ENCODE results near the gene IGSF9B.

Gene IGSF9B

DNA sequence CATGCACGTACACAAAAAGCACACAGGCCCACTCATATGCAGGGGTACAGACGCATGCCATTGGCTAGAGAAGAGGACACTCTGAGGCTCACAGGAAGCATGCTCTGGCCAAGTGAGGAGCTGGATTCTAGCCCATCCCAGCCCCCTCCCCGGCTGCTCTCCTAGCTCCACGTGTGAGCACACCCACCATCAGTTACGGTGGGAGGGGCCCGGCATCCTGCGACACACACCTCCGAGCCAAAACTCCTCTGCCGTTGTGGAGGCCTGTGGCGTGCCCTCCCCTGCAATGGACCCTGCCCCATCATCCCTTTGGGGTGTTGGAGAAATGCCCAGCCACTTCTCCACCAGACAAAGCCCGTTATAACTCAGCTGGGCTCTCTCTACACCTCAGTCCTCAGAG lies 15.1 kb upstream of the IGSF9B start:
- TF ChIP-seq GATA2 (IDR thresholded peaks at IDR 0.05; ENCODE audit: low read depth, low read length), result no peak

DNA sequence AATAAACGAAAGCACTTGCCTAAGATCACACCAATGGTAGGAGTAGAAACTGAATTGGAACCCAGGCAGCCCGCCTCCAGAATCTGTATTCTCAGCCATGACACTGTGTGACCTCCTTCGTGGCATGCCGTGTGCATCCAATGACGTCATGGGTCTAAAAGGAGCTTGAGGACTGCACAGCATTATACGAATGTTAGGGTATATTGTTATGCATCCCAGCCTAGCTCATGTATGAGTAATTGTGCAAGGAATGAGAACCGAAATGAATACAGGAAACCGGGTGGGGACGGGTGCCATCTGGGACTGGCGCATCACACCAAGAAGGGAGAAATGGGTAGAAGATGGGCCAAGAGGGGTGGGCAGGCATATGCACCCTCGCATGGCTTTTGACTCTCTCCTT lies 12.3 kb upstream of the IGSF9B start:
- no peak for TF ChIP-seq GATA2 (IDR thresholded peaks at IDR 0.05; ENCODE audit: low read depth, low read length)
- no peak for TF ChIP-seq GATA3 (IDR thresholded peaks at IDR 0.05; ENCODE audit: low read depth, low read length)

DNA sequence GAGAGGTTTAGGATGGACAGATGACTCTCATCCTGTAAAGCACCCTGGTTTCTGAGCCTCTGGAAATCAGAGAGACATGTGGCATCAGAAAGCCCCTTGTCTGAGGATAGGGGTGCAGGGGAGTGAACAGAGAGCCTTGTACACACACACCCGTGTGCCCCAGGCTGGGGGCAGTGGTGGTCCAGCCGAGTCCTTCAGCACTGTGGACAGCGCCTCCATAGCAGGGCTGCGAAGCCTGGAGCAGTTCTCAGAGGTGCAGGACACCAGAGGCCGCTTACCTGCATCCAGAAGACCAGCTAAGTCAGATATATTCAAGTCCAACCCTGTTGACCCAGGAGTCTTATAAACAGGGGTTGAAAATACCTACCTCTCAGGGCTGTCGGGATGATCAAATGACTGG lies 11.5 kb upstream of the IGSF9B start:
- TF ChIP-seq GATA2 (IDR thresholded peaks at IDR 0.05; ENCODE audit: low read depth, low read length), result no peak
- no peak for TF ChIP-seq GATA3 (IDR thresholded peaks at IDR 0.05; ENCODE audit: low read depth, low read length)

DNA sequence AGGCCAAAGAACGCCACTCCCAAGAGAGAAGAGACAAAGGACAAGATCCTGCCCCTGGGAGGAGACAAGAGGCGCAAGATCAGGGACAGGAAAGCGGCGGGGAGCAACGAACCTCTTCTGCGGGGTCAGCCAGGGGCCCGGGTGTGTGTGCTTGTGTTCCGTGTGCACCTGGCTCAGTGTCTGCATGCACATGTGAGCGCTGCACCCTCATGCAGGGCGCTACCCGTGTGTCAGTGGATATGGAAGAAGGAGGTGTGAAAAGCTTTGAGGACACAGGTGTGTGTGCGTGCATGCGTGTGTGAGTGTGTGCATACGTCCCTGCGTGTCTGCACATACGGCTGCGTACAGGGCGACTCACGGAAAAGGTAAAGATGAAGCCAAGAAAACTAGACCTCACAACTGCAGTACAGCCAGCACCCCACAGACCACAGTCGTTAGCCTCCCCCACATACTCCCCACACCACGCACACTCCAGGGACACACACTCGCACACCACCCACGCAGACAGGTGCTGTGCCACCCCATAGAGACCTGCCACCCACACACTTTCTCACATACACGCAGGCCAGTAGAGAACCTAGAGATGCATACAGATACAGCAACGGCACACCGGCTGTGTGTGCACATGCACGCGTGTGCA lies 11.0 kb upstream of the IGSF9B start:
- no peak for TF ChIP-seq GATA3 (IDR thresholded peaks at IDR 0.05; ENCODE audit: low read depth, low read length)
- TF ChIP-seq GATA2 (IDR thresholded peaks at IDR 0.05; ENCODE audit: low read depth, low read length), result no peak

DNA sequence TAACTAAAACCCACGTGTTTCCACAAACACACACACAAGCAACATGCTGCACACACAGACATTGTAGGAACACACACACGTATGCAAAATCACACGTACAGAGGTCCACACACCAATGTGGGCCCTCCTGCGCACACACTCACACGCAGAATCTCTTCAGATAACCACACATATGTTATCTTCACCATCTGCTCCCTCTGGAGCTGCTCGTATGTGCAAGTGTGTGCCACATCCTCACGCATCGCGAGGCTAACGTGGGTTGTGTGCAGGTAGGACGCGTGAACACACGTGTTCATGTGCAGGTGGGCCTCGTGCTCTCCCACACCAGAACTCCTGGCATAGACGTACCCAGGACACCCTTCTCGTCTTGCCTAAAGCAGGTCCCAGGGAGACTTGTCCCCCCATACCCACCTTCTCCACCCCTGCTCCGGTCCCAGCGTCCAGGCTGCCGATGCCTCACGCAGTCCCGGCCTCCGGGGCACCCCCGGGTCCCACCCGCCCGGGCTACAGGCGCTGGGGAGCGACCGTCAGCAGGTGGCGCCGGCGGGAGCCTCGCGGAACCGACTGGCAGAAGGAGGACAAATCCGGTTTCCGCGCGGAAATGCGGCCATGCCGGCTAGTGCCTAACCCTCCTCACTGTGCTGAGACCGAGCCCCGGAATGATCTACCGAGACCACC lies 10.3 kb upstream of the IGSF9B start:
- no peak for TF ChIP-seq GATA3 (IDR thresholded peaks at IDR 0.05; ENCODE audit: low read depth, low read length)
- peak; percentile 89 for TF ChIP-seq GATA2 (IDR thresholded peaks at IDR 0.05; ENCODE audit: low read depth, low read length)

DNA sequence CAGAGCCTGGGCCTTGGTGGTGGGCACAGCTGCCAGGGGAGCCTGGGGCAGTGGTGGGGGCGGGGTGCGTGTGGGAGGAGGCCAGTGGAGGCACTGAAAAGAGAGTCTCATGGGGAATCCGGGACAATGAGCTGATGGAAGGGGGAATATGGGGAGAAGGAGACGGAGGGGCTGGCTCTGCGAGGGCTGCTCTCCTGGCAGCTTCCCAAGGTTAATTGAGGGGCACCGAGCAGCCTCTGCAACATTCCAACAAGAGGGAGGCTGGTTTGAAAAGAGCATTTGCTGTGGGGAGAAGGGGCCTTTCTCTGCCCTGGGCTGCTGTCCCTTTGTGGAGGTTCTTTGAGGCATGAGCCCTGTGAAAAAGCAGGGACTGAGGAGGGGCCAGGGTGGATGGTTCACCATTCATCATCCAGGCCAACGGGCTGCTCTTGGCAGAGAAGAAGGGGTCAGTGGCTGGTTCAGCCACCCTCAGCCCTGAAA lies 9.4 kb upstream of the IGSF9B start:
- TF ChIP-seq GATA3 (IDR thresholded peaks at IDR 0.05; ENCODE audit: low read depth, low read length) (no peak), GATA2 (IDR thresholded peaks at IDR 0.05; ENCODE audit: low read depth, low read length) (no peak)

GRCh38 chr11:133965031-133965601 lies 8.3 kb upstream of the IGSF9B start:
- TF ChIP-seq GATA2 (IDR thresholded peaks at IDR 0.05; ENCODE audit: low read depth, low read length), result no peak
- TF ChIP-seq GATA3 (IDR thresholded peaks at IDR 0.05; ENCODE audit: low read depth, low read length), result no peak

DNA sequence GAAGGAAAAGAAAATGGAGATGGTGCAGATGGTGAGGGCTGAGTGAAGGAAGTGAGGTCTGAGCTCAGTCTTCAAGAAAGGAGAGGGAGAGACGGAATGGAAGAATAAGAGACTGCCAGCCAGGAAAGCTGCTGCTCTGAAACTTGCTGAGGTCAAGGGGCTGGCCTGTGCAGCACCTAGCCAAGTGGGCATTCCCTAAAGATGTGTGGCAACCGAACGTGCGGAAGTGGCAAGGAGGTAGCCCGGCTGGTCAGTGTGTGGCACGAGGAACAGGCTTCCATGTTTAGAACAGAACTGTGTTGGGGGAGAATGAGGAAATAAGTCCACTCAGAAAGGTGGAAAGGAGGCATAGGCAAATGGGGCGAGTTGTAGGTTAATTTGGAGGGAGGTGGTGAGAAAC lies 7.6 kb upstream of the IGSF9B start:
- no peak for TF ChIP-seq GATA3 (IDR thresholded peaks at IDR 0.05; ENCODE audit: low read depth, low read length)
- TF ChIP-seq GATA2 (IDR thresholded peaks at IDR 0.05; ENCODE audit: low read depth, low read length), result no peak

- TF ChIP-seq GATA2 (IDR thresholded peaks at IDR 0.05; ENCODE audit: low read depth, low read length), result no peak
- no peak for TF ChIP-seq GATA3 (IDR thresholded peaks at IDR 0.05; ENCODE audit: low read depth, low read length)
These were observed 5.1 kb upstream of the IGSF9B start for GRCh38 chr11:133961890-133962289.

- TF ChIP-seq GATA3 (IDR thresholded peaks at IDR 0.05; ENCODE audit: low read depth, low read length) (no peak), GATA2 (IDR thresholded peaks at IDR 0.05; ENCODE audit: low read depth, low read length) (no peak)
These were observed 1.1 kb upstream of the IGSF9B start for GRCh38 chr11:133957900-133958299.

DNA sequence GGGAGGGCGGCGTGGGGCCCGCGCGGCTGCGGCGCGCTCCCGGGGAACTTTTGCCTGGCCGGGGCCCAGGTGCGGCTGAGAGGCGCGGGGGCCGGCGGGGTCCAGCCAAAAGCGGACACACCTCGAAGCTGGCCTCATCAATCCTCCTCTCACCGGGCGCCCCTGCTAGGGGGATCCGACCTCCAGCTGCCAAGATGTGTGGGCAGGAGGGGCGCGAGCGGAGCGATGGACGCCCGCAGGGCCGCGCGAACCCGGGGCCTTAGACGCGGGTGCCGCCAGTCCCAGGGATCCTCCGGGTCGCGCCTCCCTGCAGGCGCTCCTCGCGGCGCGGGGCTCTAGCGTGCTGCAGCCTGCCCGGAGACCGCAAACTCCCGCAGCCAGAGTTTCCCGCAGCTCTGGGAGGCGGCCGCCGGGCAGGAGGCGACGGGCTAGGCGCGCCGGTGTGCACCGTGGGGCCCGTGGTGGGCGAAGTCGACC lies 785 bp downstream of the IGSF9B start:
- TF ChIP-seq GATA2 (IDR thresholded peaks at IDR 0.05; ENCODE audit: low read depth, low read length) (no peak), GATA3 (IDR thresholded peaks at IDR 0.05; ENCODE audit: low read depth, low read length) (no peak)

- TF ChIP-seq GATA2 (IDR thresholded peaks at IDR 0.05; ENCODE audit: low read depth, low read length) (no peak), GATA3 (IDR thresholded peaks at IDR 0.05; ENCODE audit: low read depth, low read length) (no peak)
These were observed 1.5 kb downstream of the IGSF9B start for GRCh38 chr11:133955081-133955891.

DNA sequence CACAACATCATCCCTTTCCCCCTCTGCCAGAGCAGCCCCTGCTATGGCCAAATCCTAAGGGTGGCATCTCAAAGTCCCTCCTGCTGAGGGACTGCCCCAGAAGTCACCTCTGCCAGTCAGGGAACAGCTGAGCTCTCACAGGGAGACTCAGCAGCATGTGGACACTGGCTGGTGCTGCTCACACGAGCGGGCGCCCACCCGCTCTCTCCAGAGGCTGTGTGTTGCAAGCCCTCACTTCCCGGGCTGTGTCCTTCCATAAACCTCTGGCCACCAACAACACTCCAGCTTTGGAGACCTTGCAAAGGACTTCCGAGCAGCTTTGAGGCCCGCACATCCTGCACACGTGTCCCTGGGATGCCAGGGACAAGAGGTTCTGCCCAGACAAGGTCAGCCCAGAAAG lies 2.8 kb downstream of the IGSF9B start:
- TF ChIP-seq GATA2 (IDR thresholded peaks at IDR 0.05; ENCODE audit: low read depth, low read length), result no peak
- TF ChIP-seq GATA3 (IDR thresholded peaks at IDR 0.05; ENCODE audit: low read depth, low read length), result no peak

DNA sequence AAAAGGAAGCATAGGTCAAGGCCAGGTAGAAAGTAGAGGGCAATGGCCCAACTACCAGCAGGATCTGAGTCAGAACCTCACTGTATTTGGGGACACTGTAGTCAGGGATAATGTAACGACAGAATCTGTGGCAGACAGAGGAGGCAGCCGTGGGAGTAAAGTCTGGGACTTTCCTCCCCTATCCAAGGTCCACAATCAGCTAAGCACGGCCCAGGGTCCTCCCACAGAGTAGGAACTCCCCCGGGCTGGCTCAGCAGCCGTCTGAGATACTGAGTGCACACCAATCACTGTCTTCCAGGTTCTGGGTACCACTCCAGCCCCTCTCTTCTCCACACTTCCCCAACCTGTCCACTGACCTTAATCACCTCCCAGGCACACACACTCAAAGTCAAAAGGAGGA lies 3.2 kb downstream of the IGSF9B start:
- TF ChIP-seq GATA2 (IDR thresholded peaks at IDR 0.05; ENCODE audit: low read depth, low read length) (no peak), GATA3 (IDR thresholded peaks at IDR 0.05; ENCODE audit: low read depth, low read length) (no peak)

Data from SH-SY5Y (cell line).